Measurements from ENCODE around the gene EYS.

EYS gene

DNA sequence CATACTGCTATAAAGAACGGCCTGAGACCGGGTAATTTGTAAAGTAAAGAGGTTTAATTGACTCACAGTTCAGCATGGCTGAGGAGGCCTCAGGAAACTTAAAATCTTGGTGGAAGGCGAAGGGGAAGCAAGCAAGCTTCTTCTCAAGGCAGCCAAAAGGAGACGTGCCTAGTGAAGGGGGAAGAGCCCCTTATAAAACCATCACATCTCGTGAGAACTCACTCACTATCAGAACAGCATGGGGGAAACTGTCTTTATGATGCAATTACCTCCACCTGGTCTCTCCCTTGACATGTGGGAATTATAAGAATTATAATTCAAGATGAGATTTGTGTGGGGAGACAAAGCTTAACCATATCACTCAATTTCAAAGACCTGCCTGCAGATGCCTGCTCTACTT, 447.0 kb downstream of the EYS start:
- H3K27ac ChIP-seq (ENCODE audit: low read length), result no peak overlapping the region
- H3K27me3 ChIP-seq (ENCODE audit: control insufficient read depth, insufficient read depth, low read length), result no peaks in the 10 kb centered on the region
- no peak for DNase-seq (ENCODE audit: low read depth, low spot score)
- no peak overlapping the region for H3K4me3 ChIP-seq (ENCODE audit: low read length)
- WGBS (ENCODE audit: insufficient coverage, insufficient read length), result no CpG with 5 or more reads among the region's 5 CpGs
- no peaks in the 10 kb centered on the region for H3K9me3 ChIP-seq (ENCODE audit: control insufficient read depth, insufficient read depth, low read length)
- no peaks in the 10 kb centered on the region for H3K36me3 ChIP-seq (ENCODE audit: control insufficient read depth, insufficient read depth, low read length)
- H3K4me1 ChIP-seq (ENCODE audit: control insufficient read depth, insufficient read depth, low read length), result no peaks in the 10 kb centered on the region

DNA sequence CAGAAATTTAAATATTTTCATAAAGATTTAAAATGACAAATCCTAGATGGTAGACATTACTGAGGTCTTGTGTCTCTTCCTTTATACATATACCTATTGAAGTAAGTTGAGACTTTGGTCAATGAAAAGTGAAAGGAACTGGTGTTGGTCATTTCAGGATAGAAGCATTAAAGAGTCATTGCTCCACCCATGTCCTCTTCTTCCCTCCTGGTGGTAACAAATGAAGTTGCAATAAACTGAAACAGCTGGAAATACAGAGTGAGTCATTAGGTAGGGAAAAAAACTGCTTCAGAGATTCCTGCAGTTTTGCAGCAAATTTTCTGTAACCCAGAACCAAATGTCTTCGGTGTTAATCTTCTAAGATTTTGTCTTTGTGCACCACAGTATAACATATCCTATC, 448.0 kb downstream of the EYS start:
- Histone ChIP-seq H3K4me1 (ENCODE audit: control insufficient read depth, insufficient read depth, low read length) (no peaks in the 10 kb centered on the region), H3K9me3 (ENCODE audit: control insufficient read depth, insufficient read depth, low read length) (no peaks in the 10 kb centered on the region), H3K36me3 (ENCODE audit: control insufficient read depth, insufficient read depth, low read length) (no peaks in the 10 kb centered on the region), H3K27me3 (ENCODE audit: control insufficient read depth, insufficient read depth, low read length) (no peaks in the 10 kb centered on the region), H3K4me3 (ENCODE audit: low read length) (no peak overlapping the region), H3K27ac (ENCODE audit: low read length) (no peak overlapping the region)
- WGBS (ENCODE audit: insufficient coverage, insufficient read length), result no CpG with 5 or more reads among the region's 1 CpG
- no peak for DNase-seq (ENCODE audit: low read depth, low spot score)

DNA sequence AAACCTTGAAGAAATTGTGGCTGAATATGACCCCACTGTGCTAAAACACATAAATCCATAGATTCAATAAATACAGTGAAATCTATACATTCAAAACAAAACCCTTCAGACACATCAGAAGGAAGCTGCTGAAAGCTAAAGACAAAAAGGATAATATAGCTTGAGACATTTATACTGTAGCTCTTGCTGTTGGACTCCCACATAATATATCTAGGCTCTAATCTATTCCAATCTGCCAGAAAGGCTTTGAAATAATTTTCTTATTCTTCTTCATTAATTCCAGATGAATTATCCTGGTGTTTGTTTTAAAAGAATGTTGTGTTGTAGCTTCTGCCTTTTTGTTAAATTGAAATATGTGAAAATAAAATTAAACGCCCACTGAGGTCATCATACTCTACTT, 454.0 kb downstream of the EYS start:
- Histone ChIP-seq H3K36me3 (ENCODE audit: control insufficient read depth, insufficient read depth, low read length) (no peaks in the 10 kb centered on the region), H3K4me3 (ENCODE audit: low read length) (no peak overlapping the region), H3K27ac (ENCODE audit: low read length) (no peak overlapping the region), H3K4me1 (ENCODE audit: control insufficient read depth, insufficient read depth, low read length) (no peaks in the 10 kb centered on the region), H3K27me3 (ENCODE audit: control insufficient read depth, insufficient read depth, low read length) (no peaks in the 10 kb centered on the region), H3K9me3 (ENCODE audit: control insufficient read depth, insufficient read depth, low read length) (no peaks in the 10 kb centered on the region)
- no CpG with 5 or more reads among the region's 1 CpG for WGBS (ENCODE audit: insufficient coverage, insufficient read length)
- DNase-seq (ENCODE audit: low read depth, low spot score), result no peak

DNA sequence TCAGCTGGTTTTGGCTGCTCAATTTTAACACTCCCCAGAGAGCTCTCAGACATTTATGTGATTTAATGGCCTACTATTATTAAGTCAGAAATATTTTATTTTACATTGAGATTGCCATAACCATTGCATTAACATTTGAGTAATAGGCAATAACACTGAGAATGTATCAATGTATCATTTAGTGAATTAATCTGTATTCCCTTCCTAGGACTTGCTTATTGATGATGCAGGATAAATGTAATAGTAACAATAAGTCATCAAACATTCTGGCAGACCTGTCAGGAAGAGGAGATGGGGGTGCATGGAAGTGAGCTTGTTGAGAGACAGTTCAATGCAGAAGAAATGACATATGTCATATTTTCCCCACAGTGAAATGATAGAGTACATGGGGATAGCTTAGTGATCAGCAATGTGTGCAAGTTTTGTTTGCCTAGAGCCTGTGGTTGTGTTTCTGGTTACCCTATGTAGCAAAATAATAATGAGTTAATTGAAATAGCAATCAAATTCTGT, 458.9 kb downstream of the EYS start:
- Histone ChIP-seq H3K4me1 (ENCODE audit: control insufficient read depth, insufficient read depth, low read length) (no peaks in the 10 kb centered on the region), H3K36me3 (ENCODE audit: control insufficient read depth, insufficient read depth, low read length) (no peaks in the 10 kb centered on the region), H3K4me3 (ENCODE audit: low read length) (no peak overlapping the region), H3K9me3 (ENCODE audit: control insufficient read depth, insufficient read depth, low read length) (no peaks in the 10 kb centered on the region), H3K27ac (ENCODE audit: low read length) (no peak overlapping the region), H3K27me3 (ENCODE audit: control insufficient read depth, insufficient read depth, low read length) (no peaks in the 10 kb centered on the region)
- DNase-seq (ENCODE audit: low read depth, low spot score), result no peak

DNA sequence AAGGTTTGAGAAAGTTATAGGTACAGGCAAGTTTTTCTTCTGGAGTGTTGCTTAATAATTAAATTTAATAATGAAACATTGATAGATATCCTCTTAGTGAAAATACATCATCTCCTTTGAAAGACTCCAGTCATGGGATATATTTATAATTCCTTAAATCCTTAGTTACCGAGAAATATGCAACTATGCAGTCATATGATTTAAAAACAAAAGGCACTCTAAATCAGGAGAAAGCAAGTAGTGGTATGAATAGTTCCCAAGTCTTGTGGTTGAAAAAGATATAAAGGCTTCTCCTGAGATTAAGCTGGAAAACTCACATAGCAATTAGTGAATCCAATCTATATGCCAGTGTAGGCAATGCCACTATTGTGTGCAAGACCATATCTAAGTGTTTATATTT, 475.4 kb downstream of the EYS start:
- Histone ChIP-seq H3K9me3 (ENCODE audit: control insufficient read depth, insufficient read depth, low read length) (no peaks in the 10 kb centered on the region), H3K36me3 (ENCODE audit: control insufficient read depth, insufficient read depth, low read length) (no peaks in the 10 kb centered on the region), H3K27me3 (ENCODE audit: control insufficient read depth, insufficient read depth, low read length) (no peaks in the 10 kb centered on the region), H3K4me1 (ENCODE audit: control insufficient read depth, insufficient read depth, low read length) (no peaks in the 10 kb centered on the region), H3K4me3 (ENCODE audit: low read length) (no peak overlapping the region), H3K27ac (ENCODE audit: low read length) (no peak overlapping the region)
- no peak for DNase-seq (ENCODE audit: low read depth, low spot score)
- WGBS (ENCODE audit: insufficient coverage, insufficient read length), result no CpG with 5 or more reads among the region's 1 CpG

DNA sequence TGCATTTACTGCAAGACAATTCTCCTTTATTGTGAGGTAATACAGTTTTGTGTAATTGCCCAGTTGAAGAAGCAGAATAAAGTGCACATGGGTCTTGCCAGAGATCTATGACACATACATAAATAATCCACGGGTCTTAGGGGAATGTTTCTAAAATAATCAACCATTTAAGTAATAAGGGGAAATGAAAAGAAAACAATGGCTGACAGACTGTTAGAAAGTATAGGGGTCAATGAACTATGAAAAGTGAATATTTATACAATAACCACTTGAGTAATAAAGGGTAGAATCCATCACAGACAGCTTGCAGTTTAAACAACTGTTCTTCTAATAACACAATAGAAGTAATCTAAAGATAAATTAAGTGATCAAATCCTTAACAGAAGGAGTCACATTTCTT, 477.2 kb downstream of the EYS start:
- H3K27me3 ChIP-seq (ENCODE audit: control insufficient read depth, insufficient read depth, low read length), result no peaks in the 10 kb centered on the region
- no peaks in the 10 kb centered on the region for H3K36me3 ChIP-seq (ENCODE audit: control insufficient read depth, insufficient read depth, low read length)
- H3K4me1 ChIP-seq (ENCODE audit: control insufficient read depth, insufficient read depth, low read length), result no peaks in the 10 kb centered on the region
- WGBS (ENCODE audit: insufficient coverage, insufficient read length), result no CpG with 5 or more reads among the region's 1 CpG
- H3K4me3 ChIP-seq (ENCODE audit: low read length), result no peak overlapping the region
- H3K27ac ChIP-seq (ENCODE audit: low read length), result no peak overlapping the region
- H3K9me3 ChIP-seq (ENCODE audit: control insufficient read depth, insufficient read depth, low read length), result no peaks in the 10 kb centered on the region
- DNase-seq (ENCODE audit: low read depth, low spot score), result no peak

DNA sequence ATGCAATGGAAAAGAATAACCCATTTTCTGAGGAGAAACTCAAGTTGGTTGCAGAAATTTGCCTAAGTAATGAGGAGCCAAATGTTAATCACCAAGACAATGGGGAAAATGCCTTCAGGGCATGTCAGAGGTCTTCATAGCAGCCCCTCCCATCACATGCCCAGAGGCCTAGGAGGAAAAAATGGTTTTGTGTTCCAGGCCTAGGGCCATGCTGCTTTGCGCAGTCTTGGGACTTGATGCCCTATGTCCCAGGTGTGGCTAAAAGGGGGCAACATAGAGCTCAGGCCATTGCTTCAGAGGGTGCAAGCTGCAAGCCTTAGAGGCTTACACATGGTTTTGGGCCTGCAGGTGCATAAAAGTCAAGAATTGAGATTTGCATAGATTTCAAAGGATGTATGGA, 485.9 kb downstream of the EYS start:
- H3K36me3 ChIP-seq (ENCODE audit: control insufficient read depth, insufficient read depth, low read length), result no peaks in the 10 kb centered on the region
- no CpG with 5 or more reads among the region's 1 CpG for WGBS (ENCODE audit: insufficient coverage, insufficient read length)

DNA sequence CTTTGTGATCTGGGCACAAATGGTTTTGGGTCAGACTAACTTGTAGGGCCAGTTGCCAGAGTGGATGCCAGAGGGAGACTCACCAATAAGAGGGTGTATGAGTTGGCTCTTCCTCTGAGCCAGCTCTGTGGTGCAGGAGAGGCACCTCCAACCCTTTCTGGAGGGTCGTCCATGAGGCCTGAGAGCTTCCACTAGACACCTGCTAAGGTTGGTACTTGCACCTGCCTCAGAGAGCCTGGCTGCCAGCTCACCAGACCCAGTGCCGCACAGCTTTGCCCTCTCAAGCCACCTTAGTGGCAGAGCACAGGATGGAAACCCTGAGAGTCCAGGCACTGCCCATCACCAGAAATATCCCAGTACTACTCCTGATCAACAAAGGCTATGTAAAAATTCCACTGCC, 504.3 kb downstream of the EYS start:
- no CpG with 5 or more reads among the region's 2 CpGs for WGBS (ENCODE audit: insufficient coverage, insufficient read length)
- H3K27me3 ChIP-seq (ENCODE audit: control insufficient read depth, insufficient read depth, low read length), result no peaks in the 10 kb centered on the region

More for the DNA sequence above, 485.9 kb downstream of the EYS start:
- Histone ChIP-seq H3K9me3 (ENCODE audit: control insufficient read depth, insufficient read depth, low read length) (peaks cover 2% of the 10 kb centered on the region; the same call in 1 of the 2 replicates), H3K4me1 (ENCODE audit: control insufficient read depth, insufficient read depth, low read length) (no peaks in the 10 kb centered on the region), H3K27me3 (ENCODE audit: control insufficient read depth, insufficient read depth, low read length) (no peaks in the 10 kb centered on the region), H3K27ac (ENCODE audit: low read length) (no peak overlapping the region), H3K4me3 (ENCODE audit: low read length) (no peak overlapping the region)
- DNase-seq (ENCODE audit: low read depth, low spot score), result no peak

DNA sequence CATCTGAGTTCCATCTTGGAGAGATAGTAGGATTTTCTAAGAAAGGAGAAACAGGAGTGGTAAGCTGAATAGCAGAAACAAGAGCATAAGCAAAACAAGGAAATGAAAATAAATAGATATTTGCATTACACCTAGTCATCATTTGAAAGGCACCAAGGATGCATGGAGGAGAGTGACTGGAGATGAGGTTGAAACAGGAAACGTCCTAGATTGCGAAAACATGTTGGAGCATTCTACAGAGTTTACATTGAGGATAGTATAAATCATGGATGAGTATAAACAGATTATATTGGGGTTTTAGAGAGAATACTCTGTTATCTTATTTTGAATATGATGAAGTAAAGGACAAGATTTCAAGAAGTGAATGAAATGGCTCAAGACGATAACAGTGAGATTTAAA, 507.3 kb downstream of the EYS start:
- Histone ChIP-seq H3K27ac (ENCODE audit: low read length) (no peak overlapping the region), H3K36me3 (ENCODE audit: control insufficient read depth, insufficient read depth, low read length) (no peaks in the 10 kb centered on the region), H3K4me3 (ENCODE audit: low read length) (no peak overlapping the region), H3K4me1 (ENCODE audit: control insufficient read depth, insufficient read depth, low read length) (no peaks in the 10 kb centered on the region), H3K27me3 (ENCODE audit: control insufficient read depth, insufficient read depth, low read length) (no peaks in the 10 kb centered on the region), H3K9me3 (ENCODE audit: control insufficient read depth, insufficient read depth, low read length) (no peaks in the 10 kb centered on the region; the same call in 1 of the 2 replicates)
- WGBS (ENCODE audit: insufficient coverage, insufficient read length), result no CpG with 5 or more reads among the region's 3 CpGs
- DNase-seq (ENCODE audit: low read depth, low spot score), result no peak

More for the DNA sequence above, 504.3 kb downstream of the EYS start:
- DNase-seq (ENCODE audit: low read depth, low spot score), result no peak
- no peaks in the 10 kb centered on the region for H3K4me1 ChIP-seq (ENCODE audit: control insufficient read depth, insufficient read depth, low read length)
- no peak overlapping the region for H3K4me3 ChIP-seq (ENCODE audit: low read length)
- no peaks in the 10 kb centered on the region for H3K36me3 ChIP-seq (ENCODE audit: control insufficient read depth, insufficient read depth, low read length)
- no peaks in the 10 kb centered on the region; the same call in 1 of the 2 replicates for H3K9me3 ChIP-seq (ENCODE audit: control insufficient read depth, insufficient read depth, low read length)
- H3K27ac ChIP-seq (ENCODE audit: low read length), result no peak overlapping the region

DNA sequence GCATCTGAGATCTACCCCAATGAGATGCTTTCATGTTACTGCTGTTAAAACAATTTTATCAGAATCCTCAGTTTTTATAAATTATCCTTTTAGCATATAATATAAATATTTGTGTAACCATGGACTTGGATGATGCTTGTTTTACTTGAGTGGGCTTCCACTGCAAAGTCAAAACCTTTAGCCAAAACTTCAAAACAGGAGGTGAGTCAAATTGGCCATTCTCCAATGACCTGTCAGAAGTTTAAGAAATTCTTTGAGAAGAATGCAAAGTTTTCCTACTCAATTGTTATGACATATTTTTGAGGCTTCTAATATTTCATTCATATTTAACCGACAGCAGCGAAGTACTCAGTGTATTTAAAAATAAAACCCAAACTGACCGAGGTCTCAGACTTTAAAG, 507.9 kb downstream of the EYS start:
- no peak overlapping the region for H3K4me3 ChIP-seq (ENCODE audit: low read length)
- WGBS (ENCODE audit: insufficient coverage, insufficient read length), result no CpG with 5 or more reads among the region's 3 CpGs
- H3K27me3 ChIP-seq (ENCODE audit: control insufficient read depth, insufficient read depth, low read length), result no peaks in the 10 kb centered on the region
- H3K27ac ChIP-seq (ENCODE audit: low read length), result no peak overlapping the region
- no peaks in the 10 kb centered on the region; the same call in 1 of the 2 replicates for H3K9me3 ChIP-seq (ENCODE audit: control insufficient read depth, insufficient read depth, low read length)
- no peaks in the 10 kb centered on the region for H3K4me1 ChIP-seq (ENCODE audit: control insufficient read depth, insufficient read depth, low read length)
- no peak for DNase-seq (ENCODE audit: low read depth, low spot score)
- H3K36me3 ChIP-seq (ENCODE audit: control insufficient read depth, insufficient read depth, low read length), result no peaks in the 10 kb centered on the region

DNA sequence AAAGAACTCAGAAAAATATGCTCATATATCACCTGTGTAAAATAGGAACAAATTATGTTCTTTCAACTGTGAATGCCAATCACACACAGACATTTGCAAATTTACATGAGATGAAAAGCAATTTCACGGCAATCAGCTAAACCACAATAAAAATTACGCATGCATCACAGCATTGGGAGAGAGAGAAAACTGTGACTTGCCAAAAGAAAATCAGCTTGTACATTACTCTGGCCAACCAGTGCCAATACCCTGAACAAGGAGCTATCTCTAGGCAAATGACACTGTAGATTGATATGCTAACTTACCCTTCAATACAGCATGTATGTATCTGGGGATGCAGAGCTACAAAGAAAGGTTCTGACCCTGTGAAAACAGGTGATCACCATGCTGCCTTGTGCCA, 515.6 kb downstream of the EYS start:
- no peak for DNase-seq (ENCODE audit: low read depth, low spot score)
- no peaks in the 10 kb centered on the region for H3K9me3 ChIP-seq (ENCODE audit: control insufficient read depth, insufficient read depth, low read length)
- no peaks in the 10 kb centered on the region for H3K4me1 ChIP-seq (ENCODE audit: control insufficient read depth, insufficient read depth, low read length)
- no peaks in the 10 kb centered on the region for H3K27me3 ChIP-seq (ENCODE audit: control insufficient read depth, insufficient read depth, low read length)
- H3K27ac ChIP-seq (ENCODE audit: low read length), result no peak overlapping the region
- no peaks in the 10 kb centered on the region for H3K36me3 ChIP-seq (ENCODE audit: control insufficient read depth, insufficient read depth, low read length)
- WGBS (ENCODE audit: insufficient coverage, insufficient read length), result no CpG with 5 or more reads among the region's 2 CpGs
- no peak overlapping the region for H3K4me3 ChIP-seq (ENCODE audit: low read length)

Data from iPS DF 6.9 (cell line).